B cell (primary cell): Measurements from ENCODE around the gene C15orf39. TPM values are rescaled to one million over a fixed set of nuclear protein-coding genes. Genes with fewer than 3 reads are reported as not detected.
A peak's percentile ranks its signal among the peaks of the same experiment; 100 is the strongest.

Experiments used
- ATAC-seq: fragments of 200-7000 bp; cut with Tn5 transposase; one replicate; pipeline ENCODE4 v1.10.0; 2021; ENCODE audit warnings: low read depth, mild to moderate bottlenecking, moderate number of reproducible peaks, moderate library complexity
- CTCF ChIA-PET: fragments of 350-600 bp; sonication (Branson Sonifier 250); formaldehyde crosslinking; loops from one replicate; lab custom pipeline; 2021; ENCODE audit warnings: antibody characterized with exemption, inconsistent platforms; lab: Charles Lee
- POLR2A ChIA-PET: fragments of 350-600 bp; sonication (Branson Sonifier 250); formaldehyde crosslinking; loops from one replicate; lab custom pipeline; 2021; ENCODE audit warnings: antibody characterized with exemption; lab: Charles Lee
- DNase-seq: peaks from one replicate; pipeline ENCODE4 v3.0.0; 2013
- H2AFZ ChIP-seq: 2 replicates; pipeline ENCODE4 v1.6.1; 2012; ENCODE audit warnings: mild to moderate bottlenecking, low read depth, low read length; ENCODE audit not compliant: insufficient read depth, poor library complexity, severe bottlenecking
- H3K27ac ChIP-seq, 2 donors: 1 replicate in 1 of 2; 2 replicates in 1 of 2; pipeline ENCODE4 v1.5.1; 2012 to 2013; ENCODE audit warnings: low read length in 2 of 2, mild to moderate bottlenecking in 2 of 2, moderate library complexity in 1 of 2
- H3K27me3 ChIP-seq, 4 experiments: fragments of 200-600 bp in 1 of 4; sonication (generic) in 1 of 4; replicated peaks in 1 of 4; 1 replicate in 2 of 4; 2 replicates in 2 of 4; pipeline versions ENCODE4 v1.6.1 to v1.7.0; 2013 to 2016; ENCODE audit warnings: low read length in 3 of 4, mild to moderate bottlenecking in 2 of 4, mixed read lengths in 1 of 4, moderate library complexity in 1 of 4; ENCODE audit not compliant: insufficient read depth in 4 of 4, control insufficient read depth in 3 of 4; ENCODE audit errors: control extremely low read depth in 1 of 4
- H3K36me3 ChIP-seq, 2 experiments: replicated peaks in 1 of 2; 1 replicate in 1 of 2; 2 replicates in 1 of 2; pipeline versions ENCODE4 v1.6.1 to v1.7.1; 2013; ENCODE audit warnings: low read length in 1 of 2; ENCODE audit not compliant: insufficient read depth in 2 of 2, control insufficient read depth in 1 of 2; ENCODE audit errors: control extremely low read depth in 1 of 2, extremely low read depth in 1 of 2
- H3K4me1 ChIP-seq, 2 donors: fragments of 200-600 bp in 1 of 2; sonication (generic) in 1 of 2; 1 replicate in 1 of 2; 2 replicates in 1 of 2; pipeline versions ENCODE4 v1.5.1 to v1.6.1; 2013 to 2017; ENCODE audit warnings: low read length in 2 of 2; ENCODE audit not compliant: control insufficient read depth in 2 of 2, insufficient read depth in 2 of 2
- H3K4me2 ChIP-seq: replicated peaks from 2 replicates; pipeline ENCODE3; 2012; ENCODE audit warnings: mild to moderate bottlenecking, low read depth, low read length; ENCODE audit not compliant: poor library complexity, severe bottlenecking
- H3K4me3 ChIP-seq, 5 experiments: fragments of 200-600 bp in 1 of 5; sonication (generic) in 1 of 5; 1 replicate in 3 of 5; 2 replicates in 2 of 5; pipeline versions ENCODE4 v1.5.1 to v1.7.0; 2011 to 2016; ENCODE audit warnings: low read length in 4 of 5, mild to moderate bottlenecking in 4 of 5, low read depth in 2 of 5, control low read depth in 1 of 5, moderate library complexity in 1 of 5; ENCODE audit not compliant: insufficient read depth in 1 of 5; ENCODE audit errors: control extremely low read depth in 1 of 5, extremely low read depth in 1 of 5
- H3K79me2 ChIP-seq: fragments of 200-600 bp; sonication (generic); one replicate; pipeline ENCODE4 v1.6.0; 2016; ENCODE audit warnings: low read length; ENCODE audit not compliant: control insufficient read depth, insufficient read depth
- H3K9ac ChIP-seq: fragments of 200-600 bp; sonication (generic); 2 replicates; pipeline ENCODE4 v1.6.1; 2017; ENCODE audit warnings: mild to moderate bottlenecking, low read length, moderate library complexity
- H3K9me3 ChIP-seq, 3 donors: one replicate each; pipeline versions ENCODE4 v1.6.1 to v1.7.1; 2013; ENCODE audit warnings: low read length in 2 of 3; ENCODE audit not compliant: control insufficient read depth in 2 of 3, insufficient read depth in 1 of 3; ENCODE audit errors: control extremely low read depth in 1 of 3
- H4K20me1 ChIP-seq: 2 replicates; pipeline ENCODE4 v1.6.0; 2012; ENCODE audit warnings: mild to moderate bottlenecking, low read length; ENCODE audit not compliant: insufficient read depth, control insufficient read depth, poor library complexity, severe bottlenecking
- H3K27ac Mint-ChIP-seq: one replicate; pipeline ENCODE4 v1.8.0; 2021; ENCODE audit warnings: mixed read lengths
- H3K27me3 Mint-ChIP-seq: one replicate; pipeline ENCODE4 v1.8.0; 2021; ENCODE audit warnings: mixed read lengths
- H3K4me1 Mint-ChIP-seq: one replicate; pipeline ENCODE4 v1.8.0; 2021; ENCODE audit warnings: mixed read lengths
- H3K4me3 Mint-ChIP-seq: one replicate; pipeline ENCODE4 v1.8.0; 2021; ENCODE audit warnings: mixed read lengths
- H3K9me3 Mint-ChIP-seq: one replicate; pipeline ENCODE4 v1.8.0; 2022; ENCODE audit warnings: mixed read lengths; ENCODE audit not compliant: insufficient read depth
- EZH2 ChIP-seq: IDR thresholded peaks from 2 replicates; pipeline ENCODE4 v1.6.1; 2012; ENCODE audit warnings: borderline replicate concordance, low read depth, mild to moderate bottlenecking, moderate library complexity, low read length; ENCODE audit not compliant: insufficient read depth, poor library complexity, severe bottlenecking
- WGBS: methylation state at CpG from one replicate; pipeline ENCODE4 v1.1.5; 2013; ENCODE audit warnings: missing lambda C conversion rate; ENCODE audit not compliant: insufficient coverage; 5-methylcytosine and 5-hydroxymethylcytosine counted together
- intact Hi-C: fragments of 100-400 bp; cut with micrococcal nuclease; formaldehyde crosslinking; loops from one replicate; pipeline ENCODE4 v1.10.0; 2022
- polyA plus RNA-seq: library from polyadenylated mRNA; depleted of rRNA; stranded (reverse); fragments of >200 nt; gene quantifications from 2 replicates; pipeline ENCODE4 v1.2.3, GENCODE V29; 2012
- total RNA-seq, 2 donors: library from RNA; stranded (reverse); fragments of 120-200 nt in 1 of 2; gene quantifications; 1 replicate in 1 of 2; 2 replicates in 1 of 2; pipeline versions ENCODE4 v1.2.3 to v1.2.4, GENCODE V29; 2013 to 2022
- TF ChIP-seq, protein P1 (sequence below): fragments of 200-600 bp; IDR thresholded peaks from one replicate; pipeline ENCODE4 v1.8.0; 2022; ENCODE audit warnings: antibody characterized with exemption, mild to moderate bottlenecking

The C15orf39 gene
- total and polyA plus RNA-seq, 2 donors (not counting 1 experiment from before 2014, with no cell fraction given): 12.4 to 72.7 TPM

DNA sequence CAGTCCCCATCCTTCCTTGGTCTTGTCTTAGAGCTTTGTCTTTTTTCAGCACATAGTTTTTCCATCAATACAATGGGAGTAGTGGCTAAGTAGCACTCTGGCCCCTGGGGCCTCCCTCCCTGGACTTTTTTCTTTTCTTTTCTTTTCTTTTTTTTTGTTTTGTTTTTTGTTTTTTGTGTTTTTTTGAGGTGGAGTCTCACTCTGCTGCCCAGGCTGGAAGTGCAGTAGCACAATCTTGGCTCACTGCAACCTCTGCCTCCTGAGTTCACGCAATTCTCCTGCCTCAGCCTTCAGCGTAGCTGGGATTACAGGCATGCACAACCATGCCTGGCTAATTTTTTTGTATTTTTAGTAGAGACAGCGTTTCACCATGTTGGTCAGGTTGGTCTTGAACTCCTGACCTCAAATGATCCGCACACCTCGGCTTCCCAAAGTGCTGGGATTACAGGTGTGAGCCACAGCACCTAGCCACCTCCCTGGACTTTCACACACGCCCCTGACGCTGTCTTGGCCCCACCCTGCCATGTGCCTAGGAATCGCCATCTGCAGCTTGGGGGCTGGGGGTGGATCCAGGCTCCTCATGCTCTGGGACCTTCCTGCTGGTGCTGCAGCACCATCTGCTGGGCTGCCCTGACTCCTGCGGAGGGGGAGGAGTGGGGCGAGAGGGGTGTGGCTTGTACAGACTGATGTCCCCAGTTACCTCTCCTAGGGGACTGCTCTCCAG, 2.8 kb downstream of the C15orf39 start:
- POLR2A ChIA-PET: interaction anchor here (0.7 to 2.6 kb wide), 4 partner anchors 11 to 181 kb away, joined by 3 to 28 read pairs (median 4); partner anchors contain the start of gene PPCDC
- no peak overlapping the region for H3K9ac ChIP-seq
- Mint-ChIP-seq H3K9me3 (no peaks in the 10 kb centered on the region), H3K27ac (no peak overlapping the region), H3K4me3 (peak overlapping the region; percentile 78), H3K4me1 (peaks cover 38% of the 10 kb centered on the region), H3K27me3 (no peaks in the 10 kb centered on the region)
- peaks cover 83% of the 10 kb centered on the region for H4K20me1 ChIP-seq
- peaks cover 24 to 44% of the 10 kb centered on the region in 2 donors for H3K4me1 ChIP-seq
- peak overlapping the region; percentile 100 for H3K4me2 ChIP-seq
- H3K9me3 ChIP-seq: peaks cover 0 to 3% (median 0%) of the 10 kb centered on the region in 3 donors
- H2AFZ ChIP-seq: no peak overlapping the region
- TF ChIP-seq, protein P1, sequence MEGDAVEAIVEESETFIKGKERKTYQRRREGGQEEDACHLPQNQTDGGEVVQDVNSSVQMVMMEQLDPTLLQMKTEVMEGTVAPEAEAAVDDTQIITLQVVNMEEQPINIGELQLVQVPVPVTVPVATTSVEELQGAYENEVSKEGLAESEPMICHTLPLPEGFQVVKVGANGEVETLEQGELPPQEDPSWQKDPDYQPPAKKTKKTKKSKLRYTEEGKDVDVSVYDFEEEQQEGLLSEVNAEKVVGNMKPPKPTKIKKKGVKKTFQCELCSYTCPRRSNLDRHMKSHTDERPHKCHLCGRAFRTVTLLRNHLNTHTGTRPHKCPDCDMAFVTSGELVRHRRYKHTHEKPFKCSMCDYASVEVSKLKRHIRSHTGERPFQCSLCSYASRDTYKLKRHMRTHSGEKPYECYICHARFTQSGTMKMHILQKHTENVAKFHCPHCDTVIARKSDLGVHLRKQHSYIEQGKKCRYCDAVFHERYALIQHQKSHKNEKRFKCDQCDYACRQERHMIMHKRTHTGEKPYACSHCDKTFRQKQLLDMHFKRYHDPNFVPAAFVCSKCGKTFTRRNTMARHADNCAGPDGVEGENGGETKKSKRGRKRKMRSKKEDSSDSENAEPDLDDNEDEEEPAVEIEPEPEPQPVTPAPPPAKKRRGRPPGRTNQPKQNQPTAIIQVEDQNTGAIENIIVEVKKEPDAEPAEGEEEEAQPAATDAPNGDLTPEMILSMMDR: peak; percentile 87
- TF ChIP-seq EZH2: no peak
- H3K27me3 ChIP-seq: peaks cover 0 to 12% (median 1%) of the 10 kb centered on the region in 4 experiments
- peaks cover 70% of the 10 kb centered on the region for H3K79me2 ChIP-seq
- H3K36me3 ChIP-seq: peaks cover 0 to 35% of the 10 kb centered on the region in 2 experiments
- ATAC-seq (peak; percentile 58), DNase-seq (peak; percentile 90)
- no peak overlapping the region for H3K27ac ChIP-seq
- 18% methylated on average over 9 of the region's 10 CpGs for WGBS
- intact Hi-C loops: loop anchor here (1.0 to 10.0 kb wide), 6 partner anchors 100 to 570 kb away; partner anchors contain the start of genes COX5A, RPP25 and SIN3A
- CTCF ChIA-PET: interaction anchor here (0.6 to 9.9 kb wide), 17 partner anchors 12 to 635 kb away, joined by 3 to 251 read pairs (median 3); partner anchors contain the start of genes PPCDC, RPP25 and SCAMP5
- H3K4me3 ChIP-seq: no peak overlapping the region

DNA sequence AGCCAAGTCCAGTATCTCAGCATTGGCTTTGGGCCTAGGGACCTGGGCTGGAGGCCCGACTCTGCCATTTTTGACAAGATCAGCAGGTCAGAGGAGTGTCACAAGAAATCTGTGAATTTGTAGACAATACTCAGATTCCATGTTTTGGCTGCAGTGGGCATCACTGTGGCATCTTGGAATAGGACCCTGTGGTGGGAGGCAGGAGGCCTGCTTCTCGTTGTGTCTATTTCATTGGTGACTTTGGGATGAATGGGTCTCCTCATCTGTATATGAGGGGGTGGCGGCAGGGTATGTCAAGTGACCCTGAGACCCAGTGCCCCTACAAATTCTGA, 3.3 kb downstream of the C15orf39 start:
- H4K20me1 ChIP-seq: peaks cover 89% of the 10 kb centered on the region
- Mint-ChIP-seq H3K4me3 (no peak overlapping the region), H3K27ac (no peak overlapping the region), H3K4me1 (peaks cover 36% of the 10 kb centered on the region), H3K27me3 (no peaks in the 10 kb centered on the region), H3K9me3 (no peaks in the 10 kb centered on the region)
- H3K79me2 ChIP-seq: peaks cover 75% of the 10 kb centered on the region
- ATAC-seq (no peak), DNase-seq (no peak)
- peaks cover 24 to 44% of the 10 kb centered on the region in 2 donors for H3K4me1 ChIP-seq
- no peak overlapping the region for H3K4me3 ChIP-seq
- peaks cover 0 to 12% (median 1%) of the 10 kb centered on the region in 4 experiments for H3K27me3 ChIP-seq
- H3K9me3 ChIP-seq: peaks cover 0 to 3% (median 0%) of the 10 kb centered on the region in 3 donors
- POLR2A ChIA-PET: interaction anchor here (2.6 kb wide), 1 partner anchor 162 kb away, joined by 28 read pairs; no protein-coding TSS in a partner anchor
- H3K27ac ChIP-seq: no peak overlapping the region
- no peak overlapping the region for H2AFZ ChIP-seq
- H3K36me3 ChIP-seq: peaks cover 0 to 35% of the 10 kb centered on the region in 2 experiments
- no peak for TF ChIP-seq EZH2
- TF ChIP-seq, protein P1: peak; percentile 34
- WGBS: 47% methylated on average over 3 of the region's 3 CpGs
- H3K9ac ChIP-seq: no peak overlapping the region
- CTCF ChIA-PET: interaction anchor here (0.7 to 9.9 kb wide), 12 partner anchors 12 to 248 kb away, joined by 3 to 251 read pairs (median 4); partner anchors contain the start of genes PPCDC, RPP25 and SCAMP5
- intact Hi-C loops: loop anchor here (10.0 kb wide), 3 partner anchors 100 to 570 kb away; partner anchors contain the start of gene SIN3A
- no peak overlapping the region for H3K4me2 ChIP-seq
